GM10248 (cell line): ENCODE data around the gene NELFE.
"Not testable (repeated sequence)": the region's sequence is repeated elsewhere in the genome, so short reads cannot be mapped to it uniquely, and the experiment has no call there.

Source experiments
- CTCF ChIA-PET: fragments of 300-600 bp; sonication (Branson Sonifier 250); formaldehyde crosslinking; extraction: SDS; loops from one replicate; lab custom pipeline; 2021; ENCODE audit warnings: antibody characterized with exemption; lab: Yijun Ruan, JAX
- POLR2A ChIA-PET: fragments of 350-650 bp; sonication (Branson Sonifier 250); formaldehyde crosslinking; extraction: SDS; loops from one replicate; lab custom pipeline; 2020; ENCODE audit warnings: antibody characterized with exemption; lab: Yijun Ruan, JAX
- DNase-seq: peaks from one replicate; pipeline ENCODE4 v3.0.0; 2012; ENCODE audit errors: extremely low spot score
- CTCF ChIP-seq: IDR thresholded peaks from 2 replicates; pipeline ENCODE4 v1.5.1; 2012; ENCODE audit warnings: mild to moderate bottlenecking, low read depth; ENCODE audit errors: extremely low read depth, missing control alignments, control extremely low read depth

NELFE gene

DNA sequence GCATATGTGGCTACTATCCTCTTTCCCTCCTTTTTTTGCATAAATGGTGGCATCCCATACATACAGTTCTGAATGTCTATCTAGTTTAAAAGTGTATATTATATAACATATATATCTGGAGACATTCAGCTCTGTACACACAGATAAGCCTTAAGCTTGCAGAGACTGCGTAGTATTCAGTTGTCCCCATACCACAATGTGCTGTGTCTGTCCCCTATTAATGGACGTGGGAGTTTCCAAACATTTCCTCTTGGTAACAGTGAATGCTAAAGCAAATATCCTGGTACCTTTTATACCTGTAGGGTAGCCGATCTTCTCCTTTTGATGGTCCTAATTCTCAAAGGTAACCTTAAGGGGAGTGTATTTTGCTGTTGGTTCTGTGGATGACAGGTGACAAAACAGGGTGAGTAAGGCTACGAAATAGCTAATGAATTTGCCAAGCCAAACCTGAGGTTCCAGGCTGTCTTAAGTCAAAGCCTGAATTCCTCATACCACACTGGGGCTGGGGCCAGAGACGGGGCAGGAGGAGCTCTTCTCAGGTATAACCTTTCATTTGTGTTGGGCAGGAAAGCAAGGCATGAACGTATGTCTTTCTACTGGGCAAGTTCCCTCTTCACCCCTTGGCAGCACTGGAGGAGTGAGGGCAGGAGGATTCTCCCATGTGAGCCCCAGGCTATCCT lies 39.0 kb downstream of the NELFE start:
- POLR2A ChIA-PET, result no interaction called here
- CTCF ChIA-PET, result interaction anchor here (0.9 to 1.4 kb wide), 4 partner anchors 10 to 247 kb away, joined by 3 to 4 read pairs (median 4); partner anchors contain the start of gene ZBTB12
- no peak for TF ChIP-seq CTCF
- no peak for DNase-seq

- POLR2A ChIA-PET, result interaction anchor here (0.7 kb wide), 1 partner anchor 18 kb away, joined by 8 read pairs; no protein-coding TSS in a partner anchor
- TF ChIP-seq CTCF, result no peak
- DNase-seq, result no peak
- CTCF ChIA-PET, result interaction anchor here (0.8 to 1.2 kb wide), 3 partner anchors 12 to 20 kb away, joined by 3 to 4 read pairs (median 3); no protein-coding TSS in a partner anchor
Observed at GRCh38 chr6:31918069-31918720, 40.6 kb downstream of the NELFE start.

GRCh38 chr6:31915756-31916155 lies 43.0 kb downstream of the NELFE start:
- POLR2A ChIA-PET, result interaction anchor here (0.7 kb wide), 1 partner anchor 28 kb away, joined by 6 read pairs; no protein-coding TSS in a partner anchor
- no peak for DNase-seq
- CTCF ChIA-PET, result no interaction called here
- no peak for TF ChIP-seq CTCF

- CTCF ChIA-PET, result no interaction called here
Observed at GRCh38 chr6:31915351-31915750, 43.4 kb downstream of the NELFE start.

GRCh38 chr6:31911826-31912585 lies 46.8 kb downstream of the NELFE start:
- ChIA-PET CTCF (no interaction called here), POLR2A (interaction anchor here (0.6 kb wide), 1 partner anchor 336 kb away, joined by 3 read pairs; no protein-coding TSS in a partner anchor)
- TF ChIP-seq CTCF, result no peak
- DNase-seq, result no peak

More at GRCh38 chr6:31915351-31915750, 43.4 kb downstream of the NELFE start:
- no peak for DNase-seq
- TF ChIP-seq CTCF, result no peak
- POLR2A ChIA-PET, result no interaction called here

DNA sequence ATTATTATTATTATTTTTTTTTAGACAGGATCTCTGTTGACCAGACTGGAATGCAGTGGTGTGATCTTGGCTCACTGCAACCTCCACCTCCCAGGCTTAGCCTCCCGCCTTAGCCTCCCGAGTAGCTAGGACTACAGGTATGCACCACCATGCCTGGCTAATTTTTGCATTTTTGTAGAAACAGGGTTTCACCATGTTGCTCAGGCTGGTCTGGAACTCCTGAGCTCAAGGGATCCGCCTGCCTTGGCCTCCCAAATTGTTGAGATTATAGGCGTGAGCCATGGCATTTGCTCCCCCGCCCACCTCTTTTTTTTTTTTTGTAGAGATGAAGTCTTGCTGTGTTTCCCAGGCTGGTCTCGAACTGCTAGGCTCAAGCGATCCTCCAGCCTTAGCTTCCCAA lies 49.5 kb downstream of the NELFE start:
- CTCF ChIA-PET, result interaction anchor here (0.8 to 1.6 kb wide), 4 partner anchors 12 to 36 kb away, joined by 3 to 5 read pairs (median 4); partner anchors contain the start of genes CFB and EHMT2
- DNase-seq, POLR2A ChIA-PET: not testable (repeated sequence)
